Measurements from ENCODE around the gene ANKMY1.
"Not testable (repeated sequence)": the region's sequence is repeated elsewhere in the genome, so short reads cannot be mapped to it uniquely, and the experiment has no call there.

Gene ANKMY1

GRCh38 chr2:240502059-240502429 is 55.7 kb downstream of the ANKMY1 start:
- DNase-seq = no peak

GRCh38 chr2:240501531-240501991 is 56.2 kb downstream of the ANKMY1 start:
- no peak for DNase-seq

GRCh38 chr2:240500561-240501423 is 57.0 kb downstream of the ANKMY1 start:
- no peak for DNase-seq

- DNase-seq = no peak
Observed at GRCh38 chr2:240499309-240500301, 58.2 kb downstream of the ANKMY1 start.

GRCh38 chr2:240498958-240499260 is 58.9 kb downstream of the ANKMY1 start:
- DNase-seq = no peak

GRCh38 chr2:240498171-240498957 is 59.4 kb downstream of the ANKMY1 start:
- DNase-seq = no peak

- not testable (repeated sequence) for DNase-seq
Observed at GRCh38 chr2:240497082-240497481, 60.7 kb downstream of the ANKMY1 start.

- not testable (repeated sequence) for DNase-seq
Observed at GRCh38 chr2:240494942-240495341, 62.8 kb downstream of the ANKMY1 start.

GRCh38 chr2:240494194-240494793 is 63.5 kb downstream of the ANKMY1 start:
- DNase-seq = no peak

- DNase-seq = no peak
Observed at GRCh38 chr2:240491483-240491882, 66.3 kb downstream of the ANKMY1 start.

GRCh38 chr2:240482141-240482540 is 75.6 kb downstream of the ANKMY1 start:
- no peak for DNase-seq

GRCh38 chr2:240481720-240482119 is 76.1 kb downstream of the ANKMY1 start:
- no peak for DNase-seq

GRCh38 chr2:240480834-240481623 is 76.8 kb downstream of the ANKMY1 start:
- DNase-seq = no peak

- no peak for DNase-seq
Observed at GRCh38 chr2:240479111-240479501, 78.7 kb downstream of the ANKMY1 start.

- no peak for DNase-seq
Observed at GRCh38 chr2:240478346-240479110, 79.3 kb downstream of the ANKMY1 start.

- DNase-seq = no peak
Observed at GRCh38 chr2:240477916-240478315, 79.9 kb downstream of the ANKMY1 start.

GRCh38 chr2:240473211-240473610 is 84.6 kb downstream of the ANKMY1 start:
- no peak for DNase-seq

GRCh38 chr2:240472078-240472790 is 85.6 kb downstream of the ANKMY1 start:
- no peak for DNase-seq

GRCh38 chr2:240469740-240470139 is 88.0 kb downstream of the ANKMY1 start:
- DNase-seq = no peak

- DNase-seq = no peak
Observed at GRCh38 chr2:240469239-240469636, 88.5 kb downstream of the ANKMY1 start.
